MM.1S (cell line): ENCODE results near the gene ZFYVE28.

Experiments
- EZH2 ChIP-seq: fragments of 300-600 bp; sonication (generic); optimal IDR thresholded peaks from 2 replicates; pipeline ENCODE3; 2017; ENCODE audit warnings: low read depth, mild to moderate bottlenecking, antibody characterized with exemption, low read length, mixed read lengths
- EZH2phosphoT487 ChIP-seq: fragments of 300-600 bp; sonication (generic); IDR thresholded peaks from 2 replicates; pipeline ENCODE4 v1.6.1; 2018; ENCODE audit warnings: antibody characterized with exemption, low read length

DNA sequence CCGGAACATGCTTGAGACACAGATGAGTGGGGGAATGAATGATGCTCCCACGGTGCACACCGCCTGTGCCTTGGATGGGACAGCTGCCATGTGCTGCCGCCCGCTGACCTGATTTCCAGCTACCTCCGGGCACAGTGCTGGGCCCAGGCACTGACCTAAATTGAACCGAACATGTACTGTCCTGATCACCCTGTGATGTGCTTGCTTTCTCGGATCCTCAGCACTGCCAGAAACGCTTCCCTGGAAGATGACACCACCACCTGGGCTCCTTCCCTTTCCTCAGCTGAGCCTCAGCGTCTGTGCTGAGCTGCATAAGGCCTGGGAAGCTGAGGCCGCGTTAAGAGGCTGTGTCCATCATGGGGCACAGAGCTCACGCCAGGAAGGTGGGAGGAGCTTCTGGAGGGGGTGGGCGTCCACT lies 117.2 kb downstream of the ZFYVE28 start:
- TF ChIP-seq EZH2 (no peak), EZH2phosphoT487 (no peak)
